K562 (cell line): Measurements from ENCODE around the gene ADCY9. TPM values are rescaled to one million over a fixed set of nuclear protein-coding genes. Genes with fewer than 3 reads are reported as not detected.

Experiments used
- ATAC-seq: fragments of 200-7000 bp; cut with Tn5 transposase; 3 replicates; pipeline ENCODE4 v1.9.1; 2020; ENCODE audit warnings: moderate library complexity
- BruUV-seq: library from RNA; stranded (reverse); fragments of 400-500 nt; replicated peaks from 2 replicates; lab custom pipeline; 2021; lab: Mats Ljungman, UMichigan
- CTCF ChIA-PET: fragments of 300-600 bp; formaldehyde crosslinking; extraction: SDS; loops from one replicate; lab custom pipeline; 2021; ENCODE audit warnings: low intra/inter-chr PET ratio; lab: Yijun Ruan, JAX
- POLR2A ChIA-PET: fragments of 300-600, 350-650 bp; sonication (Branson Sonifier 250); formaldehyde crosslinking; extraction: SDS; loops from one replicate; lab custom pipeline; 2021; ENCODE audit warnings: antibody characterized with exemption, inconsistent platforms; lab: Yijun Ruan, JAX
- DNase-seq, 4 experiments: peaks; one replicate each; pipeline versions ENCODE4 v3.0.0 to v3.0.0-alpha.2; 2011 to 2018; ENCODE audit warnings: low spot score in 3 of 4, mixed read lengths in 3 of 4; ENCODE audit errors: extremely low read depth in 1 of 4
- FAIRE-seq: peaks from 2 replicates; lab custom pipeline; 2011; peaks lifted over from hg19 to GRCh38; lab: Jason Lieb, UNC
- H2AFZ ChIP-seq: 2 replicates; pipeline ENCODE4 v1.6.0; 2011; ENCODE audit warnings: low read depth, low read length, control low read depth, inconsistent platforms
- H3K27ac ChIP-seq: fragments of 200-600 bp; 3 replicates; pipeline ENCODE4 v1.8.0; 2011; ENCODE audit warnings: low read depth, mild to moderate bottlenecking, control low read depth, inconsistent platforms, low read length, moderate library complexity, mixed read lengths; ENCODE audit errors: extremely low read depth
- H3K27me3 ChIP-seq, 2 experiments: fragments of 300-600 bp in 1 of 2; 2 replicates in 1 of 2; 3 replicates in 1 of 2; pipeline versions ENCODE4 v1.6.0 to v1.8.0; 2011; ENCODE audit warnings: inconsistent platforms in 2 of 2, low read length in 2 of 2, mild to moderate bottlenecking in 1 of 2, mixed read lengths in 1 of 2, moderate library complexity in 1 of 2; ENCODE audit not compliant: control insufficient read depth in 2 of 2, insufficient read depth in 2 of 2
- H3K36me3 ChIP-seq: fragments of 300-600 bp; 3 replicates; pipeline ENCODE4 v1.8.0; 2011; ENCODE audit warnings: mild to moderate bottlenecking, low read length, inconsistent platforms; ENCODE audit not compliant: control insufficient read depth, insufficient read depth
- H3K4me1 ChIP-seq, 2 experiments: fragments of 200-600 bp in 1 of 2; replicated peaks in 1 of 2; 2 replicates in 1 of 2; 3 replicates in 1 of 2; pipeline versions ENCODE4 v1.5.1 to v1.8.0; 2011; ENCODE audit warnings: inconsistent platforms in 2 of 2, low read length in 2 of 2, mild to moderate bottlenecking in 1 of 2, mixed read lengths in 1 of 2, moderate library complexity in 1 of 2; ENCODE audit not compliant: control insufficient read depth in 2 of 2, insufficient read depth in 2 of 2
- H3K4me2 ChIP-seq: 2 replicates; pipeline ENCODE4 v1.6.1; 2011; ENCODE audit warnings: low read length, control low read depth, inconsistent platforms, mixed read lengths; ENCODE audit not compliant: insufficient read depth
- H3K4me3 ChIP-seq: fragments of 200-600 bp; sonication (generic), shearing (Covaris generic); 2 replicates; pipeline ENCODE4 v1.5.1; 2016; ENCODE audit warnings: control low read depth, inconsistent platforms
- H3K79me2 ChIP-seq: fragments of 200-600 bp; 3 replicates; pipeline ENCODE4 v1.8.0; 2011; ENCODE audit warnings: low read length, inconsistent platforms; ENCODE audit not compliant: control insufficient read depth, insufficient read depth
- H3K9ac ChIP-seq, 2 experiments: 2 replicates each; pipeline versions ENCODE4 v1.6.0 to v1.6.1; 2011; ENCODE audit warnings: low read depth in 2 of 2, low read length in 2 of 2, control low read depth in 1 of 2, inconsistent platforms in 1 of 2, mild to moderate bottlenecking in 1 of 2, mixed read lengths in 1 of 2; ENCODE audit not compliant: insufficient read depth in 1 of 2
- H3K9me1 ChIP-seq: one replicate; pipeline ENCODE4 v1.6.0; 2011; ENCODE audit warnings: inconsistent platforms, mild to moderate bottlenecking, low read length, moderate library complexity; ENCODE audit not compliant: control insufficient read depth, insufficient read depth
- H3K9me3 ChIP-seq: replicated peaks from 2 replicates; pipeline ENCODE4 v1.5.1; 2011; ENCODE audit warnings: low read depth, low read length, inconsistent platforms; ENCODE audit not compliant: control insufficient read depth, insufficient read depth
- H4K20me1 ChIP-seq: replicated peaks from 2 replicates; pipeline ENCODE4 v1.6.1; 2011; ENCODE audit warnings: low read length, inconsistent platforms, mixed read lengths; ENCODE audit not compliant: control insufficient read depth, insufficient read depth
- BRF2 ChIP-seq: IDR thresholded peaks from 3 replicates; pipeline ENCODE4 v1.6.1; 2011; ENCODE audit warnings: borderline replicate concordance, mild to moderate bottlenecking; ENCODE audit not compliant: insufficient read length, insufficient read depth
- CHAMP1 ChIP-seq: fragments of 450-650 bp; IDR thresholded peaks from 2 replicates; pipeline ENCODE4 v1.6.1; 2016; ENCODE audit warnings: mild to moderate bottlenecking
- HNRNPUL1 ChIP-seq: fragments of 200-400 bp; formaldehyde crosslinking; IDR thresholded peaks from 2 replicates; pipeline ENCODE4 v1.6.1; 2017; ENCODE audit warnings: low read length
- KLF16 ChIP-seq: IDR thresholded peaks from 2 replicates; pipeline ENCODE4 v1.6.1; 2016; ENCODE audit warnings: antibody characterized with exemption
- NCOA1 ChIP-seq: fragments of 450-650 bp; IDR thresholded peaks from 2 replicates; pipeline ENCODE4 v1.6.1; 2016; ENCODE audit warnings: low read depth
- NFIC ChIP-seq: fragments of 450-650 bp; IDR thresholded peaks from 2 replicates; pipeline ENCODE4 v1.6.1; 2017; ENCODE audit warnings: mild to moderate bottlenecking, inconsistent platforms
- NUFIP1 ChIP-seq: fragments of 450-650 bp; IDR thresholded peaks from 2 replicates; pipeline ENCODE4 v1.6.1; 2018; ENCODE audit not compliant: partially characterized antibody
- TRIM28 ChIP-seq: fragments of 450-650 bp; IDR thresholded peaks from 2 replicates; pipeline ENCODE4 v1.6.1; 2017
- ZFP36 ChIP-seq: fragments of 150-350 bp; IDR thresholded peaks from 2 replicates; pipeline ENCODE4 v1.6.1; 2018; ENCODE audit warnings: low read length, low read depth; ENCODE audit not compliant: partially characterized antibody
- ZNF583 ChIP-seq: fragments of 250-450 bp; sonication (Bioruptor Pico); IDR thresholded peaks from 2 replicates; pipeline ENCODE4 v1.4.0; 2020
- ZNF785 ChIP-seq: fragments of 250-450 bp; sonication (Bioruptor Pico); IDR thresholded peaks from 2 replicates; pipeline ENCODE4 v1.4.0; 2020; ENCODE audit warnings: mild to moderate bottlenecking
- WGBS: fragments of 100-300 bp; shearing (Covaris generic); methylation state at CpG from one replicate; pipeline ENCODE4 v1.1.6; 2016; ENCODE audit warnings: low coverage, mixed read lengths; ENCODE audit not compliant: insufficient coverage; ENCODE audit errors: missing lambda C conversion rate; 5-methylcytosine and 5-hydroxymethylcytosine counted together
- in situ Hi-C: fragments of 300-500 bp; cut with MboI; formaldehyde crosslinking; loops from 4 replicates; pipeline ENCODE4 v1.15.0; 2018; ENCODE audit warnings: inconsistent platforms, mixed read lengths
- intact Hi-C: fragments of 100-400 bp; cut with micrococcal nuclease; formaldehyde crosslinking; loops from 2 replicates; pipeline ENCODE4 v1.14.2; 2022
- polyA plus RNA-seq, 8 experiments: library from polyadenylated mRNA; depleted of rRNA in 4 of 8; stranded (reverse) in 5 of 8; unstranded in 3 of 8; fragments of >200 nt; fragmentation: Nextera tagmentation in 2 of 8; fragmentation: Illumina TruSeq in 1 of 8; extraction: Ambion mirVana in 2 of 8; extraction: Trizol in 1 of 8; gene quantifications; 2 replicates each; pipeline versions ENCODE4 v1.2.1 to v1.2.3, GENCODE V29; 2011 to 2014; ENCODE audit warnings: inconsistent platforms in 1 of 8, missing spikeins in 1 of 8
- total RNA-seq, 7 experiments: library from RNA; depleted of rRNA in 6 of 7; stranded (reverse); fragments of >200 nt in 6 of 7; fragmentation: Illumina TruSeq in 2 of 7; extraction: Trizol in 2 of 7; gene quantifications; 2 replicates each; pipeline versions ENCODE4 v1.2.1 to v1.2.3, GENCODE V29; 2011 to 2021; ENCODE audit warnings: low replicate concordance in 1 of 7
- TF ChIP-seq, protein P1 (sequence below): fragments of 200-800 bp; sonication (Bioruptor generic); IDR thresholded peaks from 2 replicates; pipeline ENCODE4 v1.6.1; 2017; ENCODE audit warnings: missing genetic modification characterization, missing compliant biosample characterization
- TF ChIP-seq, protein P2 (sequence below): fragments of 250-450 bp; sonication (Bioruptor Pico); IDR thresholded peaks from 2 replicates; pipeline ENCODE4 v1.9.0; 2021; ENCODE audit warnings: mild to moderate bottlenecking, inconsistent platforms
- TF ChIP-seq, protein P3 (sequence below), 2 experiments: fragments of 450-650 bp; IDR thresholded peaks; 2 replicates each; pipeline ENCODE4 v1.6.1; 2016

ADCY9 gene
- total and polyA plus RNA-seq, 9 of the 15 experiments (the other 6 are each of a cell fraction or from before 2014, with no cell fraction given), result 0.03 to 0.29 (median 0.17) TPM

GRCh38 chr16:3963886-3964685 lies 152.2 kb downstream of the ADCY9 start:
- Histone ChIP-seq H3K4me3 (no peak overlapping the region), H4K20me1 (no peaks in the 10 kb centered on the region), H3K9me1 (no peaks in the 10 kb centered on the region), H2AFZ (no peak overlapping the region), H3K9me3 (no peaks in the 10 kb centered on the region), H3K4me1 (peaks cover 0 to 15% of the 10 kb centered on the region in 2 experiments; a peak in 3 of 5 replicates), H3K79me2 (no peaks in the 10 kb centered on the region), H3K36me3 (no peaks in the 10 kb centered on the region), H3K27ac (no peak overlapping the region), H3K9ac (no peak overlapping the region), H3K4me2 (no peak overlapping the region), H3K27me3 (peaks cover 40 to 67% of the 10 kb centered on the region in 2 experiments)
- intact Hi-C loops, result no loop called here
- FAIRE-seq (no peak), ATAC-seq (no peak), DNase-seq (no peak)
- in situ Hi-C loops, result no loop called here
- ChIA-PET POLR2A (interaction anchor here (0.5 to 1.4 kb wide), 2 partner anchors 12 to 343 kb away, joined by 5 read pairs; no protein-coding TSS in a partner anchor), CTCF (no interaction called here)
- BruUV-seq, result no TSS peak
- WGBS, result 7% methylated on average over 24 of the region's 29 CpGs
- TF ChIP-seq KLF16 (no peak), ZNF785 (no peak), NCOA1 (no peak), NUFIP1 (no peak), CHAMP1 (no peak), ZFP36 (no peak), BRF2 (no peak), HNRNPUL1 (no peak), TRIM28 (no peak), NFIC (no peak), ZNF583 (CRISPR knock-in tag) (no peak)
- TF ChIP-seq, protein P1, sequence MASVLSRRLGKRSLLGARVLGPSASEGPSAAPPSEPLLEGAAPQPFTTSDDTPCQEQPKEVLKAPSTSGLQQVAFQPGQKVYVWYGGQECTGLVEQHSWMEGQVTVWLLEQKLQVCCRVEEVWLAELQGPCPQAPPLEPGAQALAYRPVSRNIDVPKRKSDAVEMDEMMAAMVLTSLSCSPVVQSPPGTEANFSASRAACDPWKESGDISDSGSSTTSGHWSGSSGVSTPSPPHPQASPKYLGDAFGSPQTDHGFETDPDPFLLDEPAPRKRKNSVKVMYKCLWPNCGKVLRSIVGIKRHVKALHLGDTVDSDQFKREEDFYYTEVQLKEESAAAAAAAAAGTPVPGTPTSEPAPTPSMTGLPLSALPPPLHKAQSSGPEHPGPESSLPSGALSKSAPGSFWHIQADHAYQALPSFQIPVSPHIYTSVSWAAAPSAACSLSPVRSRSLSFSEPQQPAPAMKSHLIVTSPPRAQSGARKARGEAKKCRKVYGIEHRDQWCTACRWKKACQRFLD, result no peak
- TF ChIP-seq, protein P2, sequence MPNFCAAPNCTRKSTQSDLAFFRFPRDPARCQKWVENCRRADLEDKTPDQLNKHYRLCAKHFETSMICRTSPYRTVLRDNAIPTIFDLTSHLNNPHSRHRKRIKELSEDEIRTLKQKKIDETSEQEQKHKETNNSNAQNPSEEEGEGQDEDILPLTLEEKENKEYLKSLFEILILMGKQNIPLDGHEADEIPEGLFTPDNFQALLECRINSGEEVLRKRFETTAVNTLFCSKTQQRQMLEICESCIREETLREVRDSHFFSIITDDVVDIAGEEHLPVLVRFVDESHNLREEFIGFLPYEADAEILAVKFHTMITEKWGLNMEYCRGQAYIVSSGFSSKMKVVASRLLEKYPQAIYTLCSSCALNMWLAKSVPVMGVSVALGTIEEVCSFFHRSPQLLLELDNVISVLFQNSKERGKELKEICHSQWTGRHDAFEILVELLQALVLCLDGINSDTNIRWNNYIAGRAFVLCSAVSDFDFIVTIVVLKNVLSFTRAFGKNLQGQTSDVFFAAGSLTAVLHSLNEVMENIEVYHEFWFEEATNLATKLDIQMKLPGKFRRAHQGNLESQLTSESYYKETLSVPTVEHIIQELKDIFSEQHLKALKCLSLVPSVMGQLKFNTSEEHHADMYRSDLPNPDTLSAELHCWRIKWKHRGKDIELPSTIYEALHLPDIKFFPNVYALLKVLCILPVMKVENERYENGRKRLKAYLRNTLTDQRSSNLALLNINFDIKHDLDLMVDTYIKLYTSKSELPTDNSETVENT (CRISPR knock-in tag), result no peak
- TF ChIP-seq, protein P3, sequence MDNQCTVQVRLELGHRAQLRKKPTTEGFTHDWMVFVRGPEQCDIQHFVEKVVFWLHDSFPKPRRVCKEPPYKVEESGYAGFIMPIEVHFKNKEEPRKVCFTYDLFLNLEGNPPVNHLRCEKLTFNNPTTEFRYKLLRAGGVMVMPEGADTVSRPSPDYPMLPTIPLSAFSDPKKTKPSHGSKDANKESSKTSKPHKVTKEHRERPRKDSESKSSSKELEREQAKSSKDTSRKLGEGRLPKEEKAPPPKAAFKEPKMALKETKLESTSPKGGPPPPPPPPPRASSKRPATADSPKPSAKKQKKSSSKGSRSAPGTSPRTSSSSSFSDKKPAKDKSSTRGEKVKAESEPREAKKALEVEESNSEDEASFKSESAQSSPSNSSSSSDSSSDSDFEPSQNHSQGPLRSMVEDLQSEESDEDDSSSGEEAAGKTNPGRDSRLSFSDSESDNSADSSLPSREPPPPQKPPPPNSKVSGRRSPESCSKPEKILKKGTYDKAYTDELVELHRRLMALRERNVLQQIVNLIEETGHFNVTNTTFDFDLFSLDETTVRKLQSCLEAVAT (IDR thresholded peaks at IDR 0.05), result no peak
